ENCODE data around the gene DDX39B. TPM values are rescaled to one million over a fixed set of nuclear protein-coding genes. Genes with fewer than 3 reads are reported as not detected.
A peak's percentile ranks its signal among the peaks of the same experiment; 100 is the strongest.

DDX39B gene
- total and polyA plus RNA-seq, 9 of the 15 experiments (the other 6 are each of a cell fraction or from before 2014, with no cell fraction given): 479 to 869 (median 592) TPM

- TF ChIP-seq SRSF1 (IDR thresholded peaks at IDR 0.05; ENCODE audit: low read depth, low read length) (0 out of 2 replicates have a peak, but pooled peaks have one; percentile 55), ZBTB9 (CRISPR knock-in tag; IDR thresholded peaks at IDR 0.05) (peak; percentile 78; the same call in 1 of the 2 replicates), TCF15 (CRISPR knock-in tag; IDR thresholded peaks at IDR 0.05) (no peak), L3MBTL2 (IDR thresholded peaks at IDR 0.05) (peak; percentile 90), THRAP3 (IDR thresholded peaks at IDR 0.05; ENCODE audit: borderline replicate concordance) (no peak), BCOR (IDR thresholded peaks at IDR 0.05) (peak; percentile 71; the same call in 1 of the 2 replicates), XRCC5 (IDR thresholded peaks at IDR 0.05; ENCODE audit: low read depth, low read length) (peak; percentile 96), ZBTB34 (CRISPR knock-in tag; IDR thresholded peaks at IDR 0.05) (no peak), ERF (CRISPR knock-in tag; IDR thresholded peaks at IDR 0.05) (peak; percentile 77), NBN (IDR thresholded peaks at IDR 0.05; ENCODE audit: low read depth) (peak; percentile 73), RBM22 (IDR thresholded peaks at IDR 0.05; ENCODE audit: low read depth, low read length, poor library complexity, severe bottlenecking) (peak; percentile 71), CHD2 (IDR thresholded peaks at IDR 0.05; ENCODE audit: low read depth, low read length) (peak; percentile 46), MLLT1 (IDR thresholded peaks at IDR 0.05) (peak; percentile 26 to 45; a peak in 1 of 4 replicates), HNRNPL (IDR thresholded peaks at IDR 0.05; ENCODE audit: low read depth, low read length) (0 out of 2 replicates have a peak, but pooled peaks have one; percentile 37), CBFA2T3 (IDR thresholded peaks at IDR 0.05) (no peak), ATF1 (CRISPR knock-in tag; IDR thresholded peaks at IDR 0.05) (peak; percentile 28; the same call in 1 of the 2 replicates), ATF1 (tag; IDR thresholded peaks at IDR 0.05) (peak; percentile 89), KDM5B (IDR thresholded peaks at IDR 0.05; ENCODE audit: insufficient replicate concordance, low read depth, low read length) (peak; percentile 84), SUPT5H (IDR thresholded peaks at IDR 0.05) (peak; percentile 76), RAD21 (CRISPR knock-in tag; conservative IDR thresholded peaks at IDR 0.05 in 1 of 2, IDR thresholded peaks at IDR 0.05 in 1 of 2) (peak; percentile 86 to 88), NR1H2 (CRISPR knock-in tag; IDR thresholded peaks at IDR 0.05) (peak; percentile 96; the same call in 1 of the 2 replicates), CTCFL (IDR thresholded peaks at IDR 0.05; ENCODE audit: borderline replicate concordance, insufficient read depth, low read depth, low read length, poor library complexity, severe bottlenecking) (peak; percentile 94), ZNF445 (CRISPR knock-in tag; IDR thresholded peaks at IDR 0.05; ENCODE audit: low read depth) (no peak)
Observed at GRCh38 chr6:31580807-31581433, 39.1 kb upstream of the DDX39B start (continued).
